ENCODE data around the gene GPR31.

- TF ChIP-seq CTCF (IDR thresholded peaks at IDR 0.05; ENCODE audit: low read depth, low read length, poor library complexity, severe bottlenecking) = no peak
- TF ChIP-seq EZH2phosphoT487 (IDR thresholded peaks at IDR 0.05; ENCODE audit: borderline replicate concordance, low read length) = no peak
These were observed 34.7 kb downstream of the GPR31 start, which contains the start of gene CCR6 for GRCh38 chr6:167122827-167123657.

Data from DOHH2 (cell line).